ENCODE data around the gene ILK. TPM values are rescaled to one million over a fixed set of nuclear protein-coding genes. Genes with fewer than 3 reads are reported as not detected.

Gene ILK
- total and polyA plus RNA-seq, 2 donors: 216 to 578 TPM

DNA sequence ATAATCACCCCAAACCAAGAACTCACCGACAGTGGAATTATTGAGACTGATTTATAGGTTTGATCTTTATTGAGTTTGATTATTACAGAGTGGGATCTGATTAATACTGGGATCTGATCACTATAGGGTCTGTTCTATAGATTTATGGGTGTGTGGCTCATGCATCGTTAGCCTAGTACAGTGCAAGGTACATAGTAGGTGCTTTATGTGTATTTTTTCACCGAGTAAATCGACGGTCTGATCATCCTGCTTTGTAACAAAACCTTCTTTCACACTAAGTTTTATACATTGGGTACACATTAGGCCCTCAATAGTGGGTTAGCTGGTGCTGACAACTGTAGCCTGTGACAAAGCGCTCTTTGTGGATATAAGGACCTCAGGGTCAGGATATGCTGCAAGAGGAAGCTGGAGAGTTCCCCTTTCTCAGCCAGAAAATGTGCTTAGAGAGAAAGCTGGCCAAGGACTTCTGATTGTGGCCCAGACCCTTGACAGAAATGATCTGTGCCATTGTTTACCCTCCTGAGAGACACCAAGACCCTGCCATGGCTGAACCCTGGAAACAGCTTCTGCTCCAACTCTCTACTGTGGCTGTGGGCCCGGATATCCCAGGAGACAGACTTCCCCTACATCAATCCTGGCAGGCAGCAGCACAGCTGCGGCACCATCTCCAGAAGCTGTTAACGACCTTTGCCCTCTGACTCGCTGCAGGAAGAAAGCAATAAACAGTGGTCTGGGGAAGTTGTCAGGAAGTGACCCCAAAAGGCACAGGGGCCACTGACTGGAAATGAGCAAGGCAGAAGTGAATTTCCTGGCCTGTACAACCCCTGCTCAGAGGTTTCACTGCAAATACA, 31.7 kb downstream of the ILK start:
- 43% methylated on average over 10 of the region's 10 CpGs for WGBS
- H3K4me1 ChIP-seq (ENCODE audit: insufficient read depth): no peaks in the 10 kb centered on the region
- no peak overlapping the region for H3K27ac ChIP-seq (ENCODE audit: low read depth)
- no peaks in the 10 kb centered on the region for H3K36me3 ChIP-seq (ENCODE audit: insufficient read depth)
- H3K4me3 ChIP-seq (ENCODE audit: low read depth, low read length): no peak overlapping the region
- no peak for DNase-seq (ENCODE audit: extremely low spot score)

DNA sequence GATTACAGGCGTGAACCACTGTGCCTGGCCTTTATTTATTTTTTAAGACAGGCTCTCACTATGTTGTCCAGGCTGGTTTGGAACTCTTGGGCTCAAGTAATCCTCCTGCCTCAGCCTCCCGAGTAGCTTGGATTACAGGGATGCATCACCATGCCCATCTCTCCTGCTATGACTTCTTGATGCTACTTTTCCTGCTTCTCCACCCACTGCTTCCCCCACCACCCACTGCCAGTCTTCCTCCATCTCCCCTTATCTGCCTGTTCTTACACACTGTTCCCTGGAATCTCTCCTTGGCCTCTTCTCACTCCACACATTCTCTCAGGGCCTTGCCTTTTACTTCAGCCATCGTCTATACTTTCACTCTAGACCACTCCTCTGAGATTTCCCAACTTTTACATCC, 32.9 kb downstream of the ILK start:
- Histone ChIP-seq H3K27ac (ENCODE audit: low read depth) (no peak overlapping the region), H3K36me3 (ENCODE audit: insufficient read depth) (no peaks in the 10 kb centered on the region), H3K4me1 (ENCODE audit: insufficient read depth) (no peaks in the 10 kb centered on the region), H3K4me3 (ENCODE audit: low read depth, low read length) (no peak overlapping the region)
- 77% methylated on average over 3 of the region's 3 CpGs for WGBS
- DNase-seq (ENCODE audit: extremely low spot score): no peak

DNA sequence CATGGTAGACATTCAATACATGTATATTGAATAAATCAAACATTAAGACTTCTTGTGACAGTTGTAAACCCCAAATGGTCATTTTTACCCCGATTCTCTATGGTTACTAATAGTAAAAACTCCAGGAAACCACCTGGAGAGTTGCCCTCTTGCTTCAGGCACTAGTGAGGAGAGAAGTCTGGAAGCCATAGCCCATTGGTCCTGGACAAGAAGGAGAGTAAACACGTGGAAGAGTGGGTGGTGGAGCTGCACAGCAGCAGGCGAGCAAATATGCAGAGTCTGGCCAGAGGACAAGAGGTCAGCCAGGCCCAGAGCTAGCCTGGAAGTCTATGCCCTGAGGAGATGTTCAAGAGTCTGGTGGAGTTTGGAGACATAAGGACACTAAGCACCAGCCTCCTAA, 34.3 kb downstream of the ILK start:
- no peaks in the 10 kb centered on the region for H3K4me1 ChIP-seq (ENCODE audit: insufficient read depth)
- DNase-seq (ENCODE audit: extremely low spot score): no peak
- H3K4me3 ChIP-seq (ENCODE audit: low read depth, low read length): no peak overlapping the region
- no peak overlapping the region for H3K27ac ChIP-seq (ENCODE audit: low read depth)
- H3K36me3 ChIP-seq (ENCODE audit: insufficient read depth): no peaks in the 10 kb centered on the region
- 15% methylated on average over 3 of the region's 3 CpGs for WGBS

GRCh38 chr11:6638429-6638828, 34.9 kb downstream of the ILK start:
- DNase-seq (ENCODE audit: extremely low spot score): no peak
- Histone ChIP-seq H3K27ac (ENCODE audit: low read depth) (no peak overlapping the region), H3K4me3 (ENCODE audit: low read depth, low read length) (no peak overlapping the region), H3K36me3 (ENCODE audit: insufficient read depth) (no peaks in the 10 kb centered on the region), H3K4me1 (ENCODE audit: insufficient read depth) (no peaks in the 10 kb centered on the region)
- WGBS: 61% methylated on average over 4 of the region's 4 CpGs

DNA sequence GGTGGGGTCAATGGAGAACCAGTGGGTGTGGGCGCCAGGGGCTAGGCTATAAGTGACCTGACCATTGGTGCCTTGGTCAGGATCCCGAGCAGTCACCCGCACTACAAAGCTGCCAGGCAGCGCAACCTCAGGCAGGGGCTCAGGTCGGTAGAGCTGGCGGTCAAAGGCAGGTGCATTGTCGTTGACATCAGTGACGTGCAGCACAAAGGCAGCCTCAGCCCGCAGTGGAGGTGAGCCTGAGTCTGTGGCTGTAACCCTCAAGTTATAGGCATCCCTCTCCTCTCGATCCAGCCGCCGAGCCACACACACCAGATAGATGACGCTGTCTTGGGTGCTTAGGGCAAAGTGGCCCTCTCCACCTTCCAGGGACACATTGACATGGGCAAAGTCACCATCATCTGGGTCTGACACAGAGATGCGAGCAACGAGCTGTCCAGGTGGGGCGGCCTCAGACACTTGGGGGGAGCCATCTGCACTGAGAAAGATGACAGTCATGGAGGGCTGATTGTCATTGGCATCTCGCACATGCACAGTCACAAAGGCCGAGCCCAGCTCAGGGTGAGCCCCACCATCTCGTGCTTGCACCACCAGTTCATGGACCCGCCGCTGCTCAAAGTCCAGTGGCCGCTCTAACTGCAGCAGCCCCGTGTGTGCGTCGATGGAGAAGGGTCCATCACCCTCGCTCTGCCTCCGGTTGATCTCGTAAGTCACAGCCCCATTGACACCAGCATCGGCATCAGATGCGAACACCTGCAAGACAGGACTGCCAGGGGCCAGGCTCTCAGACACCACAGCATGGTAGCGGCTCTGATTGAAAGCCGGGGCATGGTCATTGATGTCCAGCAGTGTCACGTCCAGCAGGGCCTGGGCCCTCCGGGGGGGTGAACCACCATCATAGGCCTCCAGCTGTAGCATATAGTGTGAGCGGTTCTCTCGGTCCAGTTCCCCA, 36.7 kb downstream of the ILK start:
- Histone ChIP-seq H3K4me3 (ENCODE audit: low read depth, low read length) (no peak overlapping the region), H3K36me3 (ENCODE audit: insufficient read depth) (no peaks in the 10 kb centered on the region), H3K4me1 (ENCODE audit: insufficient read depth) (no peaks in the 10 kb centered on the region), H3K27ac (ENCODE audit: low read depth) (no peak overlapping the region)
- 94% methylated on average over 36 of the region's 36 CpGs for WGBS
- DNase-seq (ENCODE audit: extremely low spot score): no peak

GRCh38 chr11:6640985-6641701, 37.6 kb downstream of the ILK start:
- DNase-seq (ENCODE audit: extremely low spot score): no peak
- Histone ChIP-seq H3K4me1 (ENCODE audit: insufficient read depth) (no peaks in the 10 kb centered on the region), H3K4me3 (ENCODE audit: low read depth, low read length) (no peak overlapping the region), H3K27ac (ENCODE audit: low read depth) (no peak overlapping the region), H3K36me3 (ENCODE audit: insufficient read depth) (no peaks in the 10 kb centered on the region)
- 92% methylated on average over 26 of the region's 26 CpGs for WGBS

GRCh38 chr11:6642957-6643356, 39.4 kb downstream of the ILK start:
- no peak for DNase-seq (ENCODE audit: extremely low spot score)
- Histone ChIP-seq H3K4me1 (ENCODE audit: insufficient read depth) (no peaks in the 10 kb centered on the region), H3K4me3 (ENCODE audit: low read depth, low read length) (no peak overlapping the region), H3K36me3 (ENCODE audit: insufficient read depth) (no peaks in the 10 kb centered on the region), H3K27ac (ENCODE audit: low read depth) (no peak overlapping the region)
- 88% methylated on average over 7 of the region's 7 CpGs for WGBS

- Histone ChIP-seq H3K4me1 (ENCODE audit: insufficient read depth) (no peaks in the 10 kb centered on the region), H3K4me3 (ENCODE audit: low read depth, low read length) (no peak overlapping the region), H3K27ac (ENCODE audit: low read depth) (peak overlapping the region; percentile 89), H3K36me3 (ENCODE audit: insufficient read depth) (no peaks in the 10 kb centered on the region)
- no peak for DNase-seq (ENCODE audit: extremely low spot score)
- 31% methylated on average over 12 of the region's 12 CpGs for WGBS
Observed at GRCh38 chr11:6646071-6646470, 42.5 kb downstream of the ILK start.

DNA sequence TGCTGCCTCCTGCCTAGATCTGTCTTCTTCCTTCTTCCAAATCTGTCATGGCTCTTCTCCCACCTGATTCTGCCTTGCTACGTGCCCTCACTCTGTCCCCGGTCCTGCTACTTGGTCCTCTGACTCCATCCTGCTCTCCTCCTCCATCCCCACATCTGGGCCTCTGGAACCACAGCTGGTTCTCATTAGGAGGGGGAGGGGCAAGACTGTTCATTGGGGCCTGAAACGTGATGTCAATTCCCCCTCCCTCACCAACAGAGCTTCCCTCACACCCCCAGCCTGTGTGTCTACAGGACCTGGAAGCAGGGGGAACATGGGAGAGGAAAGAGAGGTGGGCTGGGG, 43.0 kb downstream of the ILK start:
- Histone ChIP-seq H3K27ac (ENCODE audit: low read depth) (peak overlapping the region; percentile 89), H3K36me3 (ENCODE audit: insufficient read depth) (no peaks in the 10 kb centered on the region), H3K4me3 (ENCODE audit: low read depth, low read length) (no peak overlapping the region), H3K4me1 (ENCODE audit: insufficient read depth) (no peaks in the 10 kb centered on the region)
- WGBS: 38% methylated on average over 3 of the region's 3 CpGs
- peak; percentile 79 for DNase-seq (ENCODE audit: extremely low spot score)

- no peaks in the 10 kb centered on the region for H3K4me1 ChIP-seq (ENCODE audit: insufficient read depth)
- no peaks in the 10 kb centered on the region for H3K36me3 ChIP-seq (ENCODE audit: insufficient read depth)
- no peak overlapping the region for H3K4me3 ChIP-seq (ENCODE audit: low read depth, low read length)
- peak overlapping the region; percentile 89 for H3K27ac ChIP-seq (ENCODE audit: low read depth)
- WGBS: 17% methylated on average over 9 of the region's 9 CpGs
- no peak for DNase-seq (ENCODE audit: extremely low spot score)
Observed at GRCh38 chr11:6646918-6647679, 43.5 kb downstream of the ILK start.

- no peak for DNase-seq (ENCODE audit: extremely low spot score)
- no peaks in the 10 kb centered on the region for H3K4me1 ChIP-seq (ENCODE audit: insufficient read depth)
- H3K27ac ChIP-seq (ENCODE audit: low read depth): no peak overlapping the region
- H3K36me3 ChIP-seq (ENCODE audit: insufficient read depth): no peaks in the 10 kb centered on the region
- no peak overlapping the region for H3K4me3 ChIP-seq (ENCODE audit: low read depth, low read length)
- 86% methylated on average over 2 of the region's 2 CpGs for WGBS
Observed at GRCh38 chr11:6647836-6648235, 44.3 kb downstream of the ILK start.

DNA sequence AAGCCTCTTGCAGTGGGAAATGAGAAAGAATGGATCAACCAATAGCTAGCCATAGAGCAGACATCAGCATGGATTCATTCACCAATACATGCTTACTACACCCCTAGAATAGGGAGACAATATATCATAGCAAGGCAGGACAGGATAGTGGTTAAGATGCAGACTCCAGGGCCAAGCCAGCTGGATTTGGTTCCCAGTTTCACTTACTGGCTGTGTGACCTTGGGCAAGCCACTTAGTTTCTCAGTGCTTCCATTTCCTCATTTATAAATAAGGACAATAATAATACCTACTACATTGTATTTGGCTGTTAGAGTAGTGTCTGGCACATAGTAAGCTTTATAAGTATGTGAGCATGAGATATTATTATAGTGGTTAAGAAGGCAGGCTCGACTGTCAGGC, 44.9 kb downstream of the ILK start:
- DNase-seq (ENCODE audit: extremely low spot score): no peak
- no peaks in the 10 kb centered on the region for H3K36me3 ChIP-seq (ENCODE audit: insufficient read depth)
- no peak overlapping the region for H3K4me3 ChIP-seq (ENCODE audit: low read depth, low read length)
- H3K4me1 ChIP-seq (ENCODE audit: insufficient read depth): no peaks in the 10 kb centered on the region
- WGBS: 53% methylated on average over 1 of the region's 1 CpG
- H3K27ac ChIP-seq (ENCODE audit: low read depth): no peak overlapping the region

DNA sequence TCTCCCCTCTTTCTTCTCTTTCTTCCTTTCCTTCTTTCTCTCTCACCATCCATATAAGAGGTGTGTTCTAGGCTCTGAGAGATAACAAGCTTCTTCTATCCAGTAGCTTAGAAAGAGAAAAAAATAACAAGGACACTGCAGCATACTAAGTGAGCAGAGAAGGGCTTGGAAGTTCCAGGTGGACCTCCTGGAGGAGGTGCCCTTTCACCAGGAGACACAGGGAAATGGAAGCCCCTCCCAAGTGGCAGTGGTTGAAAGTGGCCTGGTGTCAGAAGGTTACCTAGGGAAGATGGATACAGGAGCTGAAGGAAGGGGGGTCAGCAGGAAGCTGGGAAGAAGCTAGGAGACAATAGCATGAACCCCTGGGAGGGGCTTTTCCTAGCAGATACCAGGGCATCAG, 46.5 kb downstream of the ILK start:
- Histone ChIP-seq H3K4me1 (ENCODE audit: insufficient read depth) (no peaks in the 10 kb centered on the region), H3K36me3 (ENCODE audit: insufficient read depth) (no peaks in the 10 kb centered on the region), H3K4me3 (ENCODE audit: low read depth, low read length) (no peak overlapping the region), H3K27ac (ENCODE audit: low read depth) (no peak overlapping the region)
- no peak for DNase-seq (ENCODE audit: extremely low spot score)
